WERI-Rb-1 (cell line): ENCODE measurements around the gene MYO18B.

Experiments used
- DNase-seq: peaks from one replicate; pipeline ENCODE4 v3.0.0-alpha.2; 2020
- H3K27ac ChIP-seq: fragments of 250-450 bp; sonication (Bioruptor Pico); 2 replicates; pipeline ENCODE4 v1.5.1; 2020; ENCODE audit warnings: mild to moderate bottlenecking, moderate library complexity
- H3K27me3 ChIP-seq: fragments of 250-450 bp; sonication (Bioruptor Pico); 2 replicates; pipeline ENCODE4 v1.5.1; 2021; ENCODE audit warnings: mild to moderate bottlenecking, low read depth, moderate library complexity; ENCODE audit not compliant: insufficient read depth, severe bottlenecking
- H3K36me3 ChIP-seq: fragments of 250-450 bp; sonication (Bioruptor Pico); 2 replicates; pipeline ENCODE4 v1.5.1; 2020; ENCODE audit warnings: mild to moderate bottlenecking, moderate library complexity
- H3K4me3 ChIP-seq: 2 replicates; pipeline ENCODE4 v1.5.1; 2011; ENCODE audit warnings: low read depth, mild to moderate bottlenecking, control low read depth, low read length
- H3K9me3 ChIP-seq: fragments of 250-450 bp; sonication (Bioruptor Pico); 2 replicates; pipeline ENCODE4 v1.5.1; 2021; ENCODE audit warnings: mild to moderate bottlenecking, moderate library complexity; ENCODE audit not compliant: severe bottlenecking
- TF ChIP-seq, protein P1 (sequence below): IDR thresholded peaks from 2 replicates; pipeline ENCODE4 v1.5.1; 2011; ENCODE audit warnings: low read depth, mild to moderate bottlenecking, control low read depth, inconsistent platforms, low read length

MYO18B gene, protein sequence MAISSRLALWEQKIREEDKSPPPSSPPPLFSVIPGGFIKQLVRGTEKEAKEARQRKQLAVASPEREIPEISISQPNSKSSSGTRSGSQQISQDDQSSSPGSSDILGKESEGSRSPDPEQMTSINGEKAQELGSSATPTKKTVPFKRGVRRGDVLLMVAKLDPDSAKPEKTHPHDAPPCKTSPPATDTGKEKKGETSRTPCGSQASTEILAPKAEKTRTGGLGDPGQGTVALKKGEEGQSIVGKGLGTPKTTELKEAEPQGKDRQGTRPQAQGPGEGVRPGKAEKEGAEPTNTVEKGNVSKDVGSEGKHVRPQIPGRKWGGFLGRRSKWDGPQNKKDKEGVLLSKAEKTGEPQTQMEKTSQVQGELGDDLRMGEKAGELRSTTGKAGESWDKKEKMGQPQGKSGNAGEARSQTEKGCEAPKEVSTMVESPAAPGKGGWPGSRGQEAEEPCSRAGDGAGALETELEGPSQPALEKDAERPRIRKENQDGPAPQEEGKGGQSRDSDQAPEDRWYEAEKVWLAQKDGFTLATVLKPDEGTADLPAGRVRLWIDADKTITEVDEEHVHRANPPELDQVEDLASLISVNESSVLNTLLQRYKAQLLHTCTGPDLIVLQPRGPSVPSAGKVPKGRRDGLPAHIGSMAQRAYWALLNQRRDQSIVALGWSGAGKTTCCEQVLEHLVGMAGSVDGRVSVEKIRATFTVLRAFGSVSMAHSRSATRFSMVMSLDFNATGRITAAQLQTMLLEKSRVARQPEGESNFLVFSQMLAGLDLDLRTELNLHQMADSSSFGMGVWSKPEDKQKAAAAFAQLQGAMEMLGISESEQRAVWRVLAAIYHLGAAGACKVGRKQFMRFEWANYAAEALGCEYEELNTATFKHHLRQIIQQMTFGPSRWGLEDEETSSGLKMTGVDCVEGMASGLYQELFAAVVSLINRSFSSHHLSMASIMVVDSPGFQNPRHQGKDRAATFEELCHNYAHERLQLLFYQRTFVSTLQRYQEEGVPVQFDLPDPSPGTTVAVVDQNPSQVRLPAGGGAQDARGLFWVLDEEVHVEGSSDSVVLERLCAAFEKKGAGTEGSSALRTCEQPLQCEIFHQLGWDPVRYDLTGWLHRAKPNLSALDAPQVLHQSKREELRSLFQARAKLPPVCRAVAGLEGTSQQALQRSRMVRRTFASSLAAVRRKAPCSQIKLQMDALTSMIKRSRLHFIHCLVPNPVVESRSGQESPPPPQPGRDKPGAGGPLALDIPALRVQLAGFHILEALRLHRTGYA (N-terminal part only)

DNA sequence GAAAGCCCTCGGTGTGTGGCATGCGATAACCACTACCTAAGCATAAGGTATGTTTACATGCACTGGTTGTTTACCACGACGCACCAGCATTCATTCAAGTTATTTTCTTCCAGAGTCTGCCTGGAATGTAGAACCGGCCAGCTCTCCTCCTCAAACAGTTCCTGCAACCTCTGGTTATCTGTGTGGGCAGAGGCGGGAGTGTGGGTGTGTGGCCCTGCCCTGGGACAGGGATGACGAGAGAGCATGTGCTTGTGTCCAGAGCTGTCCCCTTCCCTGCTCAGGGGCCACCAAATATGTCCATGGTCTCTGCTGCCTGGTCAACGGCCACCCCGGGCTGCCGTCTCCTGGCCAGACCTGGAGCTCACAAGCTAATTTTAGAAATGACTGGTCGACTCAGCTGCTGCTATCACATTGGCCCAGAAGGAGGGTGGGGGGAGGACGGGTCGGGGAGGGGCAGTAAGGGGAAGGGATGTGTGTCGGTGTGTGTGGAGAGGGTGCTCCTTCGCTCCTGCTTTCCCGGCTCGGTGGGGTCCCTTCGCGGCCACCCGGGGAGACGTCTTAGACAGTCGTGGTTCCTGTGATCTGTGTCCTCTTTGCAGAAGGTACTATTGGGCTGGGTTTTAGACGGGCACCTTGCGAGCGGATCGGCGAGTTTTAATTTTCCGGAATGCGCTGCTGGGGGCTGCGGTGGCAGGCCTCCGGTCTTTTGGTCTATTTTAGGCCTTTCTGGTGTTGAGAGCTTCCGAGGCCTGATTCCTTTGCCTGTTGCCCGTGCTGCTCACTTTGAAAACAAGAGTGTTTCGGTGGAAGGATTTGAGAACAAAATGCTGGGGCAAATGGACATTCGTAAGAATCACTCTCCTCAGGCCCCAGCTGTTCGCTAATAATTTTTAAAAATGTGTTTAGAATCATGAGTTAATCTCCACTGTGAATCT, at the start of gene MYO18B:
Gene MYO18B (plus strand): TSS at position 497 of the 935 bp plus-strand sequence. CDS start 18,905 bp downstream, outside the sequence.
- H3K27ac ChIP-seq: no peak within 1 kb of the TSS
- TF ChIP-seq, protein P1, sequence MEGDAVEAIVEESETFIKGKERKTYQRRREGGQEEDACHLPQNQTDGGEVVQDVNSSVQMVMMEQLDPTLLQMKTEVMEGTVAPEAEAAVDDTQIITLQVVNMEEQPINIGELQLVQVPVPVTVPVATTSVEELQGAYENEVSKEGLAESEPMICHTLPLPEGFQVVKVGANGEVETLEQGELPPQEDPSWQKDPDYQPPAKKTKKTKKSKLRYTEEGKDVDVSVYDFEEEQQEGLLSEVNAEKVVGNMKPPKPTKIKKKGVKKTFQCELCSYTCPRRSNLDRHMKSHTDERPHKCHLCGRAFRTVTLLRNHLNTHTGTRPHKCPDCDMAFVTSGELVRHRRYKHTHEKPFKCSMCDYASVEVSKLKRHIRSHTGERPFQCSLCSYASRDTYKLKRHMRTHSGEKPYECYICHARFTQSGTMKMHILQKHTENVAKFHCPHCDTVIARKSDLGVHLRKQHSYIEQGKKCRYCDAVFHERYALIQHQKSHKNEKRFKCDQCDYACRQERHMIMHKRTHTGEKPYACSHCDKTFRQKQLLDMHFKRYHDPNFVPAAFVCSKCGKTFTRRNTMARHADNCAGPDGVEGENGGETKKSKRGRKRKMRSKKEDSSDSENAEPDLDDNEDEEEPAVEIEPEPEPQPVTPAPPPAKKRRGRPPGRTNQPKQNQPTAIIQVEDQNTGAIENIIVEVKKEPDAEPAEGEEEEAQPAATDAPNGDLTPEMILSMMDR: no peak
- no peaks in the 10 kb centered on the region for H3K27me3 ChIP-seq
- DNase-seq: no peak
- H3K4me3 ChIP-seq: no peak within 1 kb of the TSS
- H3K36me3 ChIP-seq: no peaks in the 10 kb centered on the region
- no peaks in the 10 kb centered on the region for H3K9me3 ChIP-seq

DNA sequence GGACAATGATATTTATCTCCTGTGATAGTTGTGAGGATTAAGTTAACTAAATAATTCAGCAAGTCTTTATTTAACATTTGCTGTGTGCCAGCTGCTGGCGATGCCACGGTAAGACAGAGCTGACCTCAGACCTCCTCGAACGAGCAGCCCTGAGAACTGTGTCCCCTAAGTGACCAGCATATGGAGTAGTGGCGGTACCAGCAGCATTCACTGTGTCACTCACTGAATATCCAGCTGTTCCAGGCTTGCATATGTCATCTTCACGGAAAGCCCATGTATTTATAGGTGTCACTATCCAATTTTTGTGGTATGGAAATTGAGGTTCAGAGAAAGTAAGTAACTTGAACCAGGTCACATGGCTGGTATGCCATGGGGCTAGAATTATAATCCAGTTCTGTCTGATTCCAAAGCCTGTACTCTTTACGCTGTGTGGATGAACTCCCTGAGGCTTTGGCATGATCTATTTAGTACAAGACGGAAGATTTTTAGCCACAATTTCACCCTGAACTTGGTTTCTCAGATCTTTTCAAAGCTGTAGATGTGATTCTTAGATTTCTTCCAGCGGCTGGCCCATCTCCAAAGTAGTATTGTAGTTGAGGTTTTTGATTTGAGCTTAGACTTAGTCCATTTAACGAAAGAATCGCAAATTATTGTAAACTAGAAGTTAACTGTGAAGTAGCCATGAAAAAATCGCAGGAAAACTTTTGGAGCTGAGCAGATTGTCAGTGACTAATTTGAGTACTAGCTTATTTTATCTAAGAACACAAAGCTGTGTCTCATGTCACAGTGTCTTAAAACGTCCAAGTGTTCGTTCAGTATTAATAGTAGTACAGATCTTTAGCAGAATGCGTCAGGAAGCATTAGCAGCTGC, 49.4 kb upstream of the MYO18B start:
- no peaks in the 10 kb centered on the region for H3K27me3 ChIP-seq
- peaks cover 15% of the 10 kb centered on the region for H3K36me3 ChIP-seq
- TF ChIP-seq, protein P1: no peak
- H3K9me3 ChIP-seq: no peaks in the 10 kb centered on the region
- no peak for DNase-seq
- H3K27ac ChIP-seq: no peak overlapping the region
- no peak overlapping the region for H3K4me3 ChIP-seq

GRCh38 chr22:25693268-25693565, 48.8 kb upstream of the MYO18B start:
- TF ChIP-seq, protein P1: no peak
- H3K27ac ChIP-seq: no peak overlapping the region
- peaks cover 15% of the 10 kb centered on the region for H3K36me3 ChIP-seq
- H3K4me3 ChIP-seq: no peak overlapping the region
- H3K27me3 ChIP-seq: no peaks in the 10 kb centered on the region
- DNase-seq: no peak
- no peaks in the 10 kb centered on the region for H3K9me3 ChIP-seq

- H3K4me3 ChIP-seq: no peak overlapping the region
- H3K27ac ChIP-seq: no peak overlapping the region
- no peak for DNase-seq
- H3K9me3 ChIP-seq: no peaks in the 10 kb centered on the region
- H3K36me3 ChIP-seq: peaks cover 15% of the 10 kb centered on the region
- no peaks in the 10 kb centered on the region for H3K27me3 ChIP-seq
- TF ChIP-seq, protein P1: peak; percentile 11; the same call in 1 of the 2 replicates
Measured at GRCh38 chr22:25694196-25694907, 47.6 kb upstream of the MYO18B start.
